ENCODE measurements around the gene LBH.

LBH gene

DNA sequence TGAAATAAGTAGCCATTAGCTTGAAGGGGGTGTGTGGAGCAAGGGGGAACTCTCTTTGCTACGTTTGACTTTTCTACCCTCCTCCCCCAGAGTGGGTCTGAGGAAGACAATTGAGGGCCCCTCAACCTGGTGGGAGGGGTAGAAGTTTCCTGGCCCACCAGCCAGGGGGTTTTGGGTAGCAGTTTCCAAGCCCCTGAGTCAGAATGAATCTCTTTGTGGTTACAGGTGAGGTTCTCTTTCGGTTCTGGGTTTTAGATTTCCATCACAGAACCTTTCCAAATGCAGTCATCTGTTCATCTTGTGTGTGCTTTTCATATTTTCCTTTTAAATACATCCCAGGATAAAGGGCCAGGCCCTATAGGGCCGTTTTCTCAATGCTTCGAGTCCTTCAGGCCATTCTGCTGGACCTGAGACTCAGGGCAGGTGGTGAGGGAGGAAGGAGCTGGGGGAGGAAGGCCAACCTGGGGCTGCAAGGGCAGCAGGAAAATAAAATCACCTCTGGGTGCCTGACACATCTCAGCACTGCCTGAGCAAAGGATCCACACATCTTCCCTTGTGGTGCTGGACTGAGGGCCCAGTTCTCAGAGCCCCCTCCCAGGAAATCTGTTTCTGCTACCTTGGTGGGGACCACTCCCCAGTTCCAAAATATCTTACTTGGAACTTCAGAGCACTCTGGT, 4.7 kb downstream of the LBH start:
- DNase-seq = no peak

DNA sequence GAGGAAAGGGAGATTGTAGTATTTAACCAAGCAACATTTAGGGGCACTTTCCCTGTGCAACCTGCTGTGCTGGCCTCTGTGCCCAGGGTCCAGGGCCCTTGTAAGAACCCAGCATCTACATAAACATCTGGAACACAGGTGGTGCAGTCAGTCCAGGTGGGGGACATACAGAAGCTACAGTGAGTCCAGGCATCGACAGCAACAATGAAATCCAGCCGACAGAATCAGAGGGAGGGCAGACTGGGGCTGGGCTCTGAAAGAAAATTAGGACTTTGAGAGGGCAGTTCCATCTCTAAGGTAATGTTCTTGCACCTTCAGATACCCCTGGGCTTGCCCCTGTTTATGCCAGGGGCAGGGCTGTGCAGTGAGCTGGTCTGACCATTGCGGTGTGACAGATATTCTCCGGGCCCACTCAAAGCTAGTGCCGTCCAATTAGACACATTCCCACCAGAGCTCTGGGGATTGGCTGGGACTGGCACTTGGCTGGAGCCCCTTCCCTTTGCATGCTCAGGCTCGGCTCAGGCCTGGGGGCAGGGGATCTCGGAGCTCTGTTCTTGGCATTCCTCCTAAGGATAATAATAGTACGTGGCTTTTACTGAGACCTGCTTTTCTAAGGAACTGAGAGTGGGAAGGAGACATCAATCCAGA, 5.4 kb downstream of the LBH start:
- DNase-seq = no peak

DNA sequence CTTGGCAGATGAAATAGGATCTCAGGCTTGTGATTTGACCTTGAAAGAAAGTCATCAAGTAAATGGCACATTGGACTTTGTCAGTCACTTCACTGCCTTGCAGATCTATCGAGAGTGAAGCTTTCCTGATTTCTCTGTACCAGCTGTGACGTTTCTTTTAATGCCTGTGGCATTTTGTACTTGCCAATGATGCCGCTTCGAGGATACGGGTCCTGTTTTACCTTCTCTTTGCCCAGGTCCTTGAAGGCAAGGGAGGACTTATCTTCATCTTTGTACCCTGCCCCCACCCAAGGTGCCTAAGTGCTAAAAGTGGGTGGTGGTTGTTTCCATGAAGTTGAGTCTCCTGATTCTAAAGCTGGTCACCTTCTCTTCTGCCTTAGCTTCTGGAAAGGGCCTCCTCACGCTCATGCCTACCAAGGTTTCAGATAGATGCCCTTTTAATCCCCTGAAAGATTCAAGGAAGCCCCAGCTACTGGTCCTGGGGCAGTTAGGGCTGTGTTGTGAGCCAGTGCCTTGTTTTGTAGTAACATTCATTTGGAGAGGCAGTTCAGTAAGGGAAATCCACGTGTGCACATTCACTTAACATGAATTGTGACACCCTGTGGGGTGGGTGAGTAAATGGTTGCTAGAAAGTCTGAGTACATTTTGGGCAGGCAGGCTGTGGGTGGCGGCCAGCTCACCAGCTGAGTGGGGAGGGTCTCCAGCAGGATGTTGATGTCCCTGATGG, 6.1 kb downstream of the LBH start:
- DNase-seq = no peak

DNA sequence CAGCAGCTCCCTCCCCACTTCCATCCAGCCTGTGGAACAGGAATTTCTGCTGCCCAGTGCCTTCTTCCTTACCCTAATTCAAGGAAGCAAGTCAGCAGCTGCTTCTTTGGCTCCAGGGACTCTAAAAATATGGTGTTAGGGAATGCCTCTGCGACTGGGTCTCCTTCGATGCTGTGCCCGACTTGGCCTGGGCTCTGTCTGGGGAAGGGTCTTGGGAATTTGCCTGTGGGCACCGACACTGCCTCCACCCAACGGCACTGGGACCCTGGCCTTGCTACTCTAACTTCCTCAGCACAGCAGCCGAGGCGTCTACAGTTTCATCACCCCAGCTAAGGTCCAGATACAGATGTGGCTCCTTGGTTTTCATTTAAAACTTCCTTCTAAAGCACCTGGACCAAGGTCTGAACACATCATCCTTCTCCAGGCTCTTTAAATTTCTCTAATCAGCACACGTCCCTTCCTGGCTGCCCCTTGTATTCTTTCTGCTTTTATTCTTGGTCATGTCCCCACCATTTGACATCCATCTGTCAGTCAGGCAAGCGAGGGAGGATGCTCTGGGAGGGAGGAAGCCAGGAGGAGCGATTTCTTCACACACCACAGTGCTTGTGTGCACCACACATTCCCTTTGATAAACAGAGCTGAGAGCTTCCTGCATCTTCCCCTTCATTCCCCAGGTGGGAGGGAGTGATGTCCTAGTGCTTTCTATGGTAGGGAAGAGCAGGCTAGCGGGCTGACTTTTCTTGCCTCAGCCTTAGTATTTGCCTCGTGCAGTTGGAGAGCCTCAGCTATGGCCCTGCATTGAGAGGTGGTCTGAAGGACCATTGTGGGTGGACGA, 6.8 kb downstream of the LBH start:
- DNase-seq = no peak

DNA sequence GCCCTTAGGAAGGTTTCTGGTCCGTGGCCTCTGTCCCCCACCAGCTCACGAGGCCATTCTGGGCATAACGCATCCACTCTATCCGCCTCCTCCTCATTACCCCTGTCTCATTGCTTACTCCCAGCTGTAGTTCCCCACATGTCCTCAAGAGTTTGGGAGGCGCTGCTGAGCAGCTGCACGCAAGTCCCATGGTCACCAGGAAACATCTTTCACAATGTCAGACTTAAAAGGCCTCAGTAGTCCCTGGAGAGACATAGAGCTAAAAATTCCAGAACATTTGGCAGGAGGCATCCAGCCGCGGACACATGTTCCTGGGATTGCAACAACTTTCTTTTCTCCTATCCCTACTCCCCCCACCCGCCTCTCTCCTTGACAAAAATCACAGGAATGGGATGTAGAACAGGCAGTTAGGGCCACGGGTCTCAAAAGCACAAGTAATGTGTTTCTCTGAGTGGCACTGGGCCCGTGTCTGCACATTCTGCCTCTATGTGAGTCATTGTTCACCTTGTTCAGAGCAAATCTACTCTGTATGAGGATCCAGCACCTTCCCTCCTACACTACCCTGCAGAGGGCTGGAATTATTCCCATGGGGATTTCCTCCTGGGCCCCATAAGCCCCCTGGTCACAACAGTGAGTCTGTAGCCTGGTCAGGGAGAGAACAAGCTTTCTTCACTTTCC, 8.1 kb downstream of the LBH start:
- DNase-seq = no peak

DNA sequence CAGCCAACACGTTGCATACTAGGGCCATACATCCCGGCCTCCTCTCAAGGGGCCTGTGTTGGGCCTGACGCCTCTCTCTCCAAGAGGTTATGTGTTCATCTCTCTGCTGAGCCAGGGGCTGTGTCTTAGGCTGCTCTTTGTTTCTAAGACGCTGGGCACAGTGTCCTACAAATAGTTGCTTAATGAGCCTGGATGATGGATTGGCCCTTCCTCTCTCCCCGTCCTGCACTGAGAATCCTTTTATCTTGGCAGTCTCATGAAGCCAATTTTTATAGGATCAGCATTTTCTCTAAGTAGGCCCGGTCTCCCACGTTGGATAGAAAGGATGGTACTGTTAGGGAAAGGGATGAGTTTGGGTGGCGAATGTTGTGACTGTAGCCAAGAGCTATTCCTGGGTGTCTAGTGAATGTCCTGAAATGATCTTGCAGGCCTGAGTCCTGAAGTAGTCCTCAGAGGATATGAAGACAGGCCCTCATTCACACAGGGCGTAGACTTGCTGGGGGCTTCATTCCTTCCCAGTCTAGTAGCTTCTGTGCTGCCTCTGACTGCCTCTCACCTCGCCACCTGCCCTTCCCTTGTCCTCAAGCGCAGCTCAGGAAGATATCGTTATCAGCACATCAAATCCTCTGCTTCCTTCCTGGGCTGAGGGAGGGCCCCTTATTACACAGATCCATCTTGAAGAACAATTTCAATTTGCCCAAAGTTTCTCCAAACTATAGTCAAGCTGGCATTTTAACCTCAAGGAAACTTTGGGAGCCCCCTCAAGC, 8.8 kb downstream of the LBH start:
- DNase-seq = no peak

DNA sequence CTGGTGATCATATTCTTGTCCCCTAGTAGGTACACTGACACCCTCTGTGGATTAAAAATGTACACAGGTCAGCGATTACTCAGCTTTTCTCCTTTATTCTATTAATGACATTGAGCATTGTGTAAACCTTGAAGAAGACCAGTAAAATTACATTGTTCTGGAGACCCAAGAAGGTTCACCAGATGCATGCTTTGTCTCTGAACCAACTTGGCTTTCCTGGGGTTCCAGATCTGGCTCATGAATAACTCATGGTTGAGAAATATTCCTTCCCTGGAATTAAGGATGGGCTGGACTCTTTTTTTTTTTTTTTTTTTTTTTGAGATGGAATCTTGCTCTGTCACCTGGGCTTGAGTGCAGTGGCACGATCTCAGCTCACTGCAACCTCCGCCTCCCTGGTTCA, 11.9 kb downstream of the LBH start:
- DNase-seq = no peak

DNA sequence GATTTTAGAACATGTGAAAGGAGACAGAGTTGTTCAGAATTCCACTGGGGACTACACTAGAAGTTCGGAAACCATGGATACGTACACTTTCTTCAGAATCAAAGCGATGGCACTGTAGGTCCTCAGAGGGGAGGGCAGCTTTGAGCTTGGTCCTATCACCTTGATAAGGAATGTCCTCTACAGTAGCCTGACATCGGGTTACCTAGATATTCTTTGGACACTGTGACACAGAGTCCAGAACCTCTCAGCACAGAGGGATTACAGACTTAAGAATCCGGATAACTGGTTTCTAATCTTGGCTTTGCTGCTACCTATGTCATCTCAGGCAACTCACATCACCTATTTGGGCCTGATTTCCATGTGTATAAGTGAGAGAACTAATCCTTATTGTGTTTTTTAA, 14.0 kb downstream of the LBH start:
- DNase-seq = no peak

DNA sequence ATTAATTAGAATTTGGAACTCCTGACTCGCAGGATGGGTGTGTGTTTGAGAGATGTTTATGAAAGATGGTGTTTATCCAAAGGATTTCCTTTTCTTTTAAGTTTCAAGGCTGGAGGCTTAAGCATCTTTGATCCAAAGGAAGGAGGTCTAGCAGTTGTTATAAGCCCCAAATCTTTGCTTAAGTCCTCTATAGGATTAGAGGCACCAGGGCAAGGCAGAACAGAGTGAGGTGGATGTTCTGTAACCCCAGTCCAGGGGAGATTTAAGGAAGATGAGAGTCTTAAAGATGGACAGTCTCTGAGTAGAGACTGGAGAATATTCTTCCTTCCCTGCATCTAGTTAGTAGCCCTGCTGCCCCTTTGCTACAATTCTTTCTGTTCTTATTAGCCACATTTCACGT, 17.5 kb downstream of the LBH start:
- DNase-seq = no peak

DNA sequence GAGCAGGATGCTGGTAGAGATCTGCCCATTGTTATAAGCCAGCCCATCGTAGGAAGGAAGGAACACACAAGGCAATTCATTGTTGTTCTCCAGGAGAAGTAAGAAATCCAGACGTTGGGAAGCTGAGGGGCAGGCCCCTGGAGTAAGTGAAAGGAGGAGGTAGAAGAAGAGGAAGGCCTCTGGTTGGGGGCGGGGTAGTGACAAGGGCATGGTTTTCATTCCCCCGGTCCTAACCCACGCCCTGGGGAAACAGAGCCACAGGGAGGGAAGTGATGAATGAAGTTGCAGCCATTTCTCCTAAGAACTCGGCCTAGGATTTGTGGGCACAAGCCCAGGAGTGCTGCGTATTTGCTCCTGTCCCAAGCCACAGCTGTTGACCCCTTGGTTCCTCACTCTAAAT, 18.0 kb downstream of the LBH start:
- DNase-seq = no peak

DNA sequence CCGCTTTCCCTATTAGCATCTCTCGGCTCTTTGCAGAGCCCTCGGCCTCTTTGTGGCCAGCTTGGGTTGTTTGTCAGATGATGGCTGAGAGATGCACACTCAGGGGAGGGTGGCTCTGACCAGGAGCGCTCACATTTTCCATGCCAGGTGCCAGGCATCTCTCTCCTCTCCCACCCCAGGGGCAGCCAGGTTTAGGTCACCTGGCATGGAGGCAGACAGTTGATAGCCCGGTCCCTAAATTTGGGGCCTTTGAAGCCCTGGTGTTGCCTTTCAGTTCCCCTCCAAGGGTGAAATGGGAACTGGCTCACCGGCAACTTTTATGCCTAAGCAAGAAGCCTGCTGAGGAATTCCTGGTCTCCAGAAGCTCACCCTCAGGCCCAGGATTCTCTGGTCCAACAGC, 19.1 kb downstream of the LBH start:
- no peak for DNase-seq

DNA sequence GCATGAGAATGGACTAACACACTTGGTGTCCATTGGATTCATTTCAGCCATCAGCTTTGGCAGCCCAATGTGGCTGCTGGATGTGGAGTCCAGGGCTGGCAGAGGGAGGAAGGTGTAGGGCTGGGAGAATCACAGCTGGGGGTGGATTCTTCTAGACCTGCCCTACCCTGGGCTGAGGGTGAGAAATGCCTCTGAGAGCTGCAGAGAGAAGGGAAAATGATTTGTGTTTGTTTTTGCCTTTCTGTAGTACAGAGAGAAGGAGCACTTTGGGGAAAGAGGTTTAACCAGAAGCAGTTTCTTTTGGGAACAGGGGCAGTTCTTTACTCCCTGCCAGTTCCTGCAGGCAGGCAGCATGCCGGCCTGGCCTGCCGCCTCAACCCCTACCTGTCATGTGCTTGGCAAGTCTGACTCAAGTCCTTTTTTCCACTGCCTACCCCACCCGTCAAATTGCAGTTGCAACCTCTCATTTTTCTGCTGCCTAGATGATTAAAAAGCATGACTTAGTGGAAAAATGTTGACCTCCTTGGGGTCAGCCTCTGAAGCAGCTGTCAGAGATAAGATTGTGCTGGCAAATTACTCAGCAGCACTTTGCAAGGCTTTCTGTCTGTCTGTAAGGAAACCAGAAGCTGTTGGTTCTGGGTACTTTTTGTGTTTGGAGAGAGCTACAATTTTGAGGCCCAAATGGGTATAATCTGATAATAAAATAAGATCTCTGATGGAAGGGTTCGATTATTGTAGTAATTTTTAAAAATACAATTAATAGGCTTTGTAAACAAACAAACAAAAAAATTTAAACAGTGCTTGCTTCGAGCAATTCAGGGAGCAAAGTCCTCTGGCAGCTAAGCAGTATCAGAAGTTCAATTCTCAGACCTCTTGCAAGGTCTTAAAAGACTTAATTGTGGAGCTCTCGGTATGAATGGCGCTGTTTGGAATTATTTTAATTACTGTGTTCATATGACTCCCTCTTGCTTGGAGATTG, 21.7 kb downstream of the LBH start:
- DNase-seq = no peak

DNA sequence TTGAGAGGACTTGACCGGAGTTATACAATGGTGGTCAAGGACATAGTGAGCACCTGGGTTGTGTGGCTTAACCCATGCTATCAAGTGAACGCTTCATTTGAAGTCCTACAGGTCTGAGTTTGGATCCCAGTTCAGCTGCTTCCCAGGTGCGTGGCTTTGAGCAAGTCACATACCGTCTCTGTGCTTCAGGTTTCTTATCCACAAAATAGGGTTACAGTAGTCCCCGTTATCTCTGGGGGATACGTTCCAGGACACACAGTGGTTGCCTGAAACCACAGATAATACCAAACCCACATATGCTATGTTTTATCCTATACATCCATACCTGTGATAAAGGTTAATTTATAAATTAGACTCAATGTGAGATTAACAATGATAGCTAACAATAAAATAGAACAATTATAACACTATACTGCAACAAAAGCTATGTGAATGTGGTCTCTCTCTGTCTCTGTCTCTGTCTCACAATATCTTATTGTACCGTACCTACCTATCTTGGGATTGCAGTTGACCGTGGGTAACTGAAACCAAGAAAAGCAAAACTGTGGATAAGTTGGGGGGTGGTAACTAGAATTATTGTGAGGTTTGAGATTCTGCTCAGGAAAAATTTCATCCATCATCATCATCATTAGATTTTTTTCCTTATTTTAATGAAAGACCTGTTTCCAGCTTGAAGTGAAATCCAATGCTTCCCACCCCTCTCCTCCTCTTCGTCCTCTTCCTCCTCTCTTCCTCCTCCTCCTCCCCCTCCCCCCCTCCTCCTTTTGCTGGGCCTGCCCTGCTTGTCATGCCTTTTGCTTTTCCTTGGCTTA, 22.7 kb downstream of the LBH start:
- no peak for DNase-seq

DNA sequence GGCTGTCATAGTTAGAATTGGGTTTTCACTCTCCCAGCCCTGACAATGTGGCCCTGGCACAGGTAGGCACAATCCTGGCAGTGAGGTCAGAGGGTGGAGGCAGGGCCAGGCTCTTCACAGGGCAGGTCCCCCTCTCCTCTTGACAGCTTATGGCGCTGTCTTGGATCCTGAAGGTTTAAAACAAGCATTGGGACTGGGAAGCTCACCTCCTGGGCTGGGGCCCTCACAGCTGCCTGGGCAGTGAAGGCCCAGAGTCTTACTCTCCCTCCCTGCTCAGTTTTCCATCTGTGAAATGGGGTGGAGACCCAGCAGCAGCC, 23.3 kb downstream of the LBH start:
- no peak for DNase-seq

DNA sequence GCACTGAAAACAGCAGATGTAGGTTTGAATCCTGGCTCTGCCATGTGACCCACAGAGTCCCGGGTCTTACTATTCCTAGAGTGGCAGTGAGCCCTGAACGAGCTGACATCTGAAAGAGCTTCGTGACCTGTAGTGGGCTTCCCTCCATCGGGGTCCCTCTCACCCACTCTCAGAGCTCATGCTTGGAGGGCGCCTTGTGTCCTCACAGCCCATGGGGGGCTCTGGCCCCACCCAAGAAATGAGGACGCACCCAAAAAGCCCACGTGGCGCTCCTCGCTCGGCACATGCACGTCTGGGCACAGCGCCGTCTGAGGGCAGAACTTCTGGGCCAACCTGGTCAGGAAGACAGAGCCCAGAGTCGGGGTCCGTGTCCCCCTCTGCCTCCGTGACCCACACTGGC, 23.7 kb downstream of the LBH start:
- no peak for DNase-seq

DNA sequence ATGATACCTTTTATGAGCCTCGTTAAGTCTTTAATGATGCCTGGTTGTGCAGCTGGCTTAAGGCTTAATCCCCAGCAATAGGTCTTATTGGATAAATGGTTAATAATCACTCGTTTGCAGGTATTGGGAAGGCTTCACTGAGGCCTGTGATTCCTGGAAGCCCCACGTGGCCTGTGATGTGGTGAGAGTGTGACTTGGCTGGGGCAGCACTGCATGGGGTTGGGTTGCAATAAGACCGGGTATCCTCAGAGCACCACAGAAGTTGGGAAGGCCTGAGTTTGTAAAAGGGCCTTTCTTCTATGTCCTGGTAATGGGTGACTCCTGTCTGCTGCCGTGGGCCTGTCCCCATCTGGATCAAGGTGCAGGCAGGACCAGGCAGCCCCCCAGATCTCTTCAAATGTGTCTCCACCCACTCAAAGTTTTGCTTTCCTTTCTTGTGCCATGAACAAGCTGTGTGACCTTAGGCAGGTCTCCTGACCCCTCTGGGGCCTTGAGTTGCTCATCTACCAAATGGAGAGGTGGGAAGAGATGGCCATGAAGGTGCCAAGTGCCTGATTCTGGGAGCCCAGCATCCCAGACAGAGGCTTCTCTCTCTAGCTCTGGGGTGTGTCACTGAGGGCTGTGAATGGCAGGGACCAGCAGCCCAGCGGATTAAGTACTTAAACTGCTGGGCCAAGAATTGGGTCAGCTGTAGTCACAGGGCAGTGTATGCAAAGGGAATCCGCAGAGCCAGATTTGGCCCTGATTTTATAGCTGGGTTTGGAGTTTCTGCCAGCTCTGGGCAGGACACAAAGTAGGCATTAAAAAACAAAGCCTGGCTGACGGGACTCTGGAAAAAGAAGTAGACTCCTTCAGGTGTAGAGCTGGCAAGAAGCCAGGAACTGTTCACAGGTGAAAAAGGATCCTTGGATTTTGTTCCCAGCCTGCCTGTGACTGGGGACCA, 24.4 kb downstream of the LBH start:
- DNase-seq = no peak

DNA sequence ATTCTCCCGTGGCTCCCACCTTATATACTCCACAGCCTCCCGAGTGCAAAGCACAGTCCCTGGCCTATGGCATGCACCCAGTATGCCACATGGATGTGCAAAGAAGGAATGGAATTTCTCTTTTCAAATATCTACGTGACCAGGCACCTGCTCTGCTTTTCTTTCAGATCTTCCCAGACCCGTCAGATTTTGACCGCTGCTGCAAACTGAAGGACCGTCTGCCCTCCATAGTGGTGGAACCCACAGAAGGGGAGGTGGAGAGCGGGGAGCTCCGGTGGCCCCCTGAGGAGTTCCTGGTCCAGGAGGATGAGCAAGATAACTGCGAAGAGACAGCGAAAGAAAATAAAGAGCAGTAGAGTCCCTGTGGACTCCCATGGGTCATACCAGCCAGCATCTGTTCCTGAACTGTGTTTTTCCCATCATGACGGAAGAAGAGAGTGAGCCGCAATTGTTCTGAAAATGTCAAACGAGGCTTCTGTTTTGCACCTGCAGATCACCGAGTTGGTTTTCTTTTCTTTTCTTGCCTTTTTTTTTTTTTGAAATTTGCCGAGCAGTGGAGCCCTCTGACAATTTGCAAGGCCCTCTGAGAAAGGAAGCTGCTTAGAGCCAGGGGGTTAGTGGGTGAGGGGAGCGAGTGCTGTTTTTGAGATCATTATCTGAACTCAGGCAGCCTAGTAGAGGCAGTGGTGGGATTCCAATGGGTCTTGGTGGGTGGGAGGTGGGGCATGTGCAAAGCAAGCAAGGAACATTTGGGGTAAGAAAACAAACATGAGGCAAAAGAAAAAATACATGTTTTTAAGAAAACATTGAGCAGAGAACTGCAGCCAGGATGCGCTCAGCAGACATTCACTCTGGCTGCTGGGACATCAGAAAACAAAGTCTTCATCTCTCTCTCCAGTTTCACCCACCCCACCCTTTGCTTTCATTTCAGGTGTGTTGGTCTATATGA, 26.2 kb downstream of the LBH start:
- no peak for DNase-seq

DNA sequence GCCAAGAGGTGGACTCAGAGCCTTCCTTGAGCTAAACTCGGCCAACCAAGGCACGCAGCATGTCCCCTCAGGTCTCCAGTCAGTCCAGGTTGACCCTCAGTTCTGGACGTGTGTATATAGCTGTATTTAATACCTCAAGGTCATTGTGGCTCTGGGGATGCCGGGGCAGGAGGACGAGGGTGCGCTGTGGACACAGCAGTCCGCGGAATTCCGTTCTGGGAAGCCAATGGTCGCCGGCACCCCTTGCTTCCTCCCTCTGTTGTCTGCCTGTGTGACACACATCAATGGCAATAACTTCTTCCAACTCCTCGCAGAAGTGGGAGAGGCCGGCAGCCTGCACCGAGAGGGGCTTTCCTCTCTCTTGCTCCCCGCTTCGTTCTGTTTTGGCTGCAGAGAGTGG, 27.7 kb downstream of the LBH start:
- no peak for DNase-seq

Data from NCI-H1048 (cell line).